GM12878 (cell line): ENCODE measurements around the gene AQP3. TPM values are rescaled to one million over a fixed set of nuclear protein-coding genes. Genes with fewer than 3 reads are reported as not detected.

Experiments
- ATAC-seq: fragments of 200-7000 bp; cut with Tn5 transposase; 3 replicates; pipeline ENCODE4 v1.9.1; 2020; ENCODE audit warnings: mild to moderate bottlenecking, moderate library complexity
- BruUV-seq: library from RNA; stranded (reverse); fragments of 400-500 nt; replicated peaks from 2 replicates; lab custom pipeline; 2021; lab: Mats Ljungman, UMichigan
- CTCF ChIA-PET: fragments of 300-600 bp; sonication (Branson Sonifier 250); formaldehyde crosslinking; extraction: SDS; loops from one replicate; lab custom pipeline; 2021; ENCODE audit warnings: inconsistent platforms; lab: Yijun Ruan, JAX
- POLR2A ChIA-PET: fragments of 350-600 bp; formaldehyde crosslinking; extraction: SDS; loops from one replicate; lab custom pipeline; 2021; ENCODE audit warnings: inconsistent platforms; lab: Charles Lee
- RAD21 ChIA-PET: fragments of 300-600 bp; sonication (Branson Sonifier 250); formaldehyde crosslinking; loops from one replicate; lab custom pipeline; 2023; ENCODE audit warnings: antibody characterized with exemption; ENCODE audit not compliant: unreplicated experiment; lab: Charles Lee
- SMC1A ChIA-PET: fragments of 300-600 bp; sonication (Branson Sonifier 250); formaldehyde crosslinking; loops from one replicate; lab custom pipeline; 2023; ENCODE audit not compliant: unreplicated experiment, uncharacterized antibody; lab: Charles Lee
- DNase-seq: peaks from one replicate; pipeline ENCODE4 v3.0.0-alpha.2; 2011; ENCODE audit warnings: low read depth, low spot score
- FAIRE-seq: peaks from 3 replicates; lab custom pipeline; 2011; peaks lifted over from hg19 to GRCh38; lab: Jason Lieb, UNC
- H2AFZ ChIP-seq: 2 replicates; pipeline ENCODE4 v1.6.0; 2011; ENCODE audit warnings: low read depth, low read length, control low read depth; ENCODE audit not compliant: control insufficient read depth
- H3K27ac ChIP-seq: 2 replicates; pipeline ENCODE4 v1.5.1; 2011; ENCODE audit warnings: control low read depth; ENCODE audit not compliant: control insufficient read depth, insufficient read depth
- H3K27me3 ChIP-seq, 2 experiments: replicated peaks in 1 of 2; 2 replicates each; pipeline versions ENCODE4 v1.6.0 to v1.6.1; 2011; ENCODE audit warnings: low read length in 1 of 2; ENCODE audit not compliant: control insufficient read depth in 2 of 2, insufficient read depth in 2 of 2
- H3K36me3 ChIP-seq, 2 experiments: 2 replicates each; pipeline ENCODE4 v1.5.1; 2011; ENCODE audit warnings: low read length in 1 of 2; ENCODE audit not compliant: control insufficient read depth in 2 of 2, insufficient read depth in 2 of 2
- H3K4me1 ChIP-seq: 2 replicates; pipeline ENCODE4 v1.6.1; 2011; ENCODE audit warnings: mild to moderate bottlenecking, low read length, moderate library complexity, mixed read lengths; ENCODE audit not compliant: control insufficient read depth, insufficient read depth
- H3K4me2 ChIP-seq: 2 replicates; pipeline ENCODE4 v1.6.0; 2011; ENCODE audit warnings: control low read depth; ENCODE audit not compliant: control insufficient read depth, insufficient read depth
- H3K4me3 ChIP-seq: fragments of 200-600 bp; sonication (generic); 2 replicates; pipeline ENCODE4 v1.5.1; 2016
- H3K79me2 ChIP-seq: 2 replicates; pipeline ENCODE4 v1.6.0; 2011; ENCODE audit warnings: low read length; ENCODE audit not compliant: control insufficient read depth, insufficient read depth
- H3K9ac ChIP-seq: 2 replicates; pipeline ENCODE4 v1.8.0; 2011; ENCODE audit warnings: low read length, control low read depth, mixed read lengths; ENCODE audit not compliant: control insufficient read depth, insufficient read depth
- H3K9me3 ChIP-seq: replicated peaks from 3 replicates; pipeline ENCODE4 v1.5.1; 2011; ENCODE audit warnings: mild to moderate bottlenecking, low read length; ENCODE audit not compliant: control insufficient read depth, insufficient read depth
- H4K20me1 ChIP-seq: 2 replicates; pipeline ENCODE4 v1.6.0; 2011; ENCODE audit not compliant: control insufficient read depth, insufficient read depth
- CEBPB ChIP-seq, 2 experiments: fragments of 150-350 bp in 1 of 2; IDR thresholded peaks; 2 replicates each; pipeline ENCODE4 v1.6.1; 2012 to 2014; ENCODE audit warnings: low read depth in 2 of 2, low read length in 2 of 2, borderline replicate concordance in 1 of 2, inconsistent platforms in 1 of 2
- CHD4 ChIP-seq: fragments of 200-600 bp; sonication (generic); IDR thresholded peaks from 2 replicates; pipeline ENCODE4 v1.6.1; 2016; ENCODE audit warnings: mild to moderate bottlenecking
- CREB1 ChIP-seq: IDR thresholded peaks from 2 replicates; pipeline ENCODE4 v1.6.1; 2012; ENCODE audit warnings: low read depth, mild to moderate bottlenecking, inconsistent platforms
- GABPA ChIP-seq: IDR thresholded peaks from 2 replicates; pipeline ENCODE4 v1.6.1; 2014; ENCODE audit warnings: antibody characterized with exemption, low read depth, mild to moderate bottlenecking, inconsistent platforms
- HDGF ChIP-seq: fragments of 450-650 bp; IDR thresholded peaks from 2 replicates; pipeline ENCODE4 v1.6.1; 2016; ENCODE audit warnings: antibody characterized with exemption
- KDM1A ChIP-seq: fragments of 200-600 bp; sonication (generic); IDR thresholded peaks from 2 replicates; pipeline ENCODE4 v1.6.1; 2016; ENCODE audit warnings: borderline replicate concordance
- RUNX3 ChIP-seq: IDR thresholded peaks from 2 replicates; pipeline ENCODE4 v1.6.1; 2012; ENCODE audit warnings: low read length, inconsistent platforms
- SMAD1 ChIP-seq: fragments of 450-650 bp; IDR thresholded peaks from 2 replicates; pipeline ENCODE4 v1.6.1; 2018; ENCODE audit warnings: mild to moderate bottlenecking, low read depth; ENCODE audit not compliant: partially characterized antibody
- TCF12 ChIP-seq: IDR thresholded peaks from 2 replicates; pipeline ENCODE4 v1.6.1; 2011; ENCODE audit warnings: low read depth, mild to moderate bottlenecking, low read length
- YY1 ChIP-seq: IDR thresholded peaks from 2 replicates; pipeline ENCODE4 v1.6.1; 2011; ENCODE audit warnings: low read depth, mild to moderate bottlenecking, low read length
- WGBS: methylation state at CpG from one replicate; pipeline ENCODE4 v1.1.6; 2016; ENCODE audit warnings: low lambda C conversion rate; ENCODE audit not compliant: insufficient replicate concordance, insufficient coverage; ENCODE audit errors: missing lambda C conversion rate; 5-methylcytosine and 5-hydroxymethylcytosine counted together
- in situ Hi-C: fragments of 300-500 bp; cut with MboI; formaldehyde crosslinking; loops from 9 replicates; pipeline ENCODE4 v1.14.3; 2018; ENCODE audit warnings: mixed read lengths
- intact Hi-C: fragments of 100-400 bp; cut with micrococcal nuclease; formaldehyde crosslinking; loops from one replicate; pipeline ENCODE4 v1.14.2; 2022; ENCODE audit not compliant: unreplicated experiment
- polyA plus RNA-seq, 11 experiments: library from polyadenylated mRNA; depleted of rRNA in 4 of 11; unstranded in 6 of 11; stranded (reverse) in 5 of 11; fragments of >200 nt; fragmentation: Nextera tagmentation in 4 of 11; fragmentation: Illumina TruSeq in 1 of 11; extraction: Ambion mirVana in 4 of 11; extraction: Trizol in 1 of 11; gene quantifications; 1 replicate in 1 of 11; 2 replicates in 10 of 11; pipeline versions ENCODE4 v1.2.1 to v1.2.3, GENCODE V29; 2011 to 2016; ENCODE audit warnings: inconsistent platforms in 2 of 11, missing spikeins in 2 of 11, low read depth in 1 of 11
- total RNA-seq, 4 experiments: library from RNA; depleted of rRNA in 3 of 4; stranded (reverse); fragments of >200 nt in 3 of 4; fragmentation: Illumina TruSeq in 1 of 4; extraction: Trizol in 1 of 4; gene quantifications; 2 replicates each; pipeline versions ENCODE4 v1.2.1 to v1.2.3, GENCODE V29; 2013 to 2021
- TF ChIP-seq, protein P1 (sequence below): IDR thresholded peaks from 2 replicates; pipeline ENCODE4 v1.6.1; 2012; ENCODE audit warnings: low read depth, low read length, improper control_type of control experiment
- TF ChIP-seq, protein P2 (sequence below): fragments of 450-650 bp; IDR thresholded peaks from 2 replicates; pipeline ENCODE4 v1.6.1; 2017; ENCODE audit warnings: mild to moderate bottlenecking, low read depth, inconsistent platforms; ENCODE audit not compliant: poor library complexity, severe bottlenecking
- TF ChIP-seq, protein P3 (sequence below): IDR thresholded peaks from 2 replicates; pipeline ENCODE4 v1.6.1; 2011; ENCODE audit warnings: low read depth, low read length, improper control_type of control experiment, borderline replicate concordance
- TF ChIP-seq, protein P4 (sequence below): fragments of 450-650 bp; IDR thresholded peaks from 2 replicates; pipeline ENCODE4 v1.6.1; 2016; ENCODE audit warnings: mild to moderate bottlenecking, moderate library complexity, borderline replicate concordance
- TF ChIP-seq, protein P5 (sequence below): IDR thresholded peaks from 2 replicates; pipeline ENCODE4 v1.6.1; 2011; ENCODE audit warnings: borderline replicate concordance, low read depth, mild to moderate bottlenecking, moderate library complexity, mixed read lengths, low read length; ENCODE audit not compliant: insufficient read depth; ENCODE audit errors: extremely low read length

AQP3 gene
- total and polyA plus RNA-seq, 10 of the 15 experiments (the other 5 are each of a cell fraction or from before 2014, with no cell fraction given), result 0.60 to 11.8 (median 4.5) TPM

DNA sequence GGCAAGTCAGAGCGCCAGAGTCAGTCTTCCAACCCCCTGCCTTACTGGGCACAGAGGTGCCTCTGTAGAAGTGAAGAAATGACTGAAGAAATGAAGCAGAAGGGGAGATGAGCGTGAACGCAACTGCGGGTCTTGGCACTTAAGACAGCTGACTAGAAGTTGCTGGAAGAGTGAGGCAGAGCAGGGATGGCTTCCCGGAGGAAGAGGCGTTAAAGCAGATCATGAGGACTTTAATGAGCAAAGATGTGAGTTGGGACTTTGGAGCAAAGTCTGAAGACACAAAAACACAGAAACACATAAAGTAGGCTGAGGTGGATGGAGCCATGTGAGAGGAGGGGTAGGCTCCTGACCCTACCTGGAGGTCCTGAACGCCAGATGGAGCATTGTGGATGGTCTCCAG lies 7.2 kb downstream of the AQP3 start:
- Histone ChIP-seq H3K36me3 (no peaks in the 10 kb centered on the region), H3K4me2 (no peak overlapping the region), H3K27ac (no peak overlapping the region), H3K27me3 (peaks cover 3 to 5% of the 10 kb centered on the region in 2 experiments), H2AFZ (no peak overlapping the region), H3K9me3 (no peaks in the 10 kb centered on the region), H4K20me1 (no peaks in the 10 kb centered on the region), H3K9ac (no peak overlapping the region), H3K4me3 (no peak overlapping the region), H3K79me2 (no peaks in the 10 kb centered on the region), H3K4me1 (no peaks in the 10 kb centered on the region; the same call in 1 of the 2 replicates)
- FAIRE-seq, result no peak
- WGBS, result 57% methylated on average over 7 of the region's 7 CpGs
- intact Hi-C loops, result no loop called here
- ChIA-PET POLR2A (interaction anchor here (0.6 kb wide), 1 partner anchor 11 kb away, joined by 8 read pairs; no protein-coding TSS in a partner anchor), SMC1A (no interaction called here), CTCF (interaction anchor here (0.8 to 1.4 kb wide), 3 partner anchors 13 to 26 kb away, joined by 4 to 6 read pairs (median 6); no protein-coding TSS in a partner anchor), RAD21 (no interaction called here)
- in situ Hi-C loops, result no loop called here
- no peak for ATAC-seq
- DNase-seq, result no peak
- no TSS peak for BruUV-seq
- TF ChIP-seq TCF12 (no peak), YY1 (no peak), GABPA (no peak), CHD4 (no peak), RUNX3 (no peak), KDM1A (no peak), CREB1 (no peak), CEBPB (IDR thresholded peaks at IDR 0.05; ENCODE audit: borderline replicate concordance in 1 of 2, low read depth in 2 of 2, low read length in 2 of 2) (no peak), HDGF (no peak), SMAD1 (no peak)
- TF ChIP-seq, protein P1, sequence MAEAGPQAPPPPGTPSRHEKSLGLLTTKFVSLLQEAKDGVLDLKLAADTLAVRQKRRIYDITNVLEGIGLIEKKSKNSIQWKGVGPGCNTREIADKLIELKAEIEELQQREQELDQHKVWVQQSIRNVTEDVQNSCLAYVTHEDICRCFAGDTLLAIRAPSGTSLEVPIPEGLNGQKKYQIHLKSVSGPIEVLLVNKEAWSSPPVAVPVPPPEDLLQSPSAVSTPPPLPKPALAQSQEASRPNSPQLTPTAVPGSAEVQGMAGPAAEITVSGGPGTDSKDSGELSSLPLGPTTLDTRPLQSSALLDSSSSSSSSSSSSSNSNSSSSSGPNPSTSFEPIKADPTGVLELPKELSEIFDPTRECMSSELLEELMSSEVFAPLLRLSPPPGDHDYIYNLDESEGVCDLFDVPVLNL, result no peak
- TF ChIP-seq, protein P2, sequence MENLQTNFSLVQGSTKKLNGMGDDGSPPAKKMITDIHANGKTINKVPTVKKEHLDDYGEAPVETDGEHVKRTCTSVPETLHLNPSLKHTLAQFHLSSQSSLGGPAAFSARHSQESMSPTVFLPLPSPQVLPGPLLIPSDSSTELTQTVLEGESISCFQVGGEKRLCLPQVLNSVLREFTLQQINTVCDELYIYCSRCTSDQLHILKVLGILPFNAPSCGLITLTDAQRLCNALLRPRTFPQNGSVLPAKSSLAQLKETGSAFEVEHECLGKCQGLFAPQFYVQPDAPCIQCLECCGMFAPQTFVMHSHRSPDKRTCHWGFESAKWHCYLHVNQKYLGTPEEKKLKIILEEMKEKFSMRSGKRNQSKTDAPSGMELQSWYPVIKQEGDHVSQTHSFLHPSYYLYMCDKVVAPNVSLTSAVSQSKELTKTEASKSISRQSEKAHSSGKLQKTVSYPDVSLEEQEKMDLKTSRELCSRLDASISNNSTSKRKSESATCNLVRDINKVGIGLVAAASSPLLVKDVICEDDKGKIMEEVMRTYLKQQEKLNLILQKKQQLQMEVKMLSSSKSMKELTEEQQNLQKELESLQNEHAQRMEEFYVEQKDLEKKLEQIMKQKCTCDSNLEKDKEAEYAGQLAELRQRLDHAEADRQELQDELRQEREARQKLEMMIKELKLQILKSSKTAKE, result no peak
- TF ChIP-seq, protein P3, sequence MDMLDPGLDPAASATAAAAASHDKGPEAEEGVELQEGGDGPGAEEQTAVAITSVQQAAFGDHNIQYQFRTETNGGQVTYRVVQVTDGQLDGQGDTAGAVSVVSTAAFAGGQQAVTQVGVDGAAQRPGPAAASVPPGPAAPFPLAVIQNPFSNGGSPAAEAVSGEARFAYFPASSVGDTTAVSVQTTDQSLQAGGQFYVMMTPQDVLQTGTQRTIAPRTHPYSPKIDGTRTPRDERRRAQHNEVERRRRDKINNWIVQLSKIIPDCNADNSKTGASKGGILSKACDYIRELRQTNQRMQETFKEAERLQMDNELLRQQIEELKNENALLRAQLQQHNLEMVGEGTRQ, result no peak
- TF ChIP-seq, protein P4, sequence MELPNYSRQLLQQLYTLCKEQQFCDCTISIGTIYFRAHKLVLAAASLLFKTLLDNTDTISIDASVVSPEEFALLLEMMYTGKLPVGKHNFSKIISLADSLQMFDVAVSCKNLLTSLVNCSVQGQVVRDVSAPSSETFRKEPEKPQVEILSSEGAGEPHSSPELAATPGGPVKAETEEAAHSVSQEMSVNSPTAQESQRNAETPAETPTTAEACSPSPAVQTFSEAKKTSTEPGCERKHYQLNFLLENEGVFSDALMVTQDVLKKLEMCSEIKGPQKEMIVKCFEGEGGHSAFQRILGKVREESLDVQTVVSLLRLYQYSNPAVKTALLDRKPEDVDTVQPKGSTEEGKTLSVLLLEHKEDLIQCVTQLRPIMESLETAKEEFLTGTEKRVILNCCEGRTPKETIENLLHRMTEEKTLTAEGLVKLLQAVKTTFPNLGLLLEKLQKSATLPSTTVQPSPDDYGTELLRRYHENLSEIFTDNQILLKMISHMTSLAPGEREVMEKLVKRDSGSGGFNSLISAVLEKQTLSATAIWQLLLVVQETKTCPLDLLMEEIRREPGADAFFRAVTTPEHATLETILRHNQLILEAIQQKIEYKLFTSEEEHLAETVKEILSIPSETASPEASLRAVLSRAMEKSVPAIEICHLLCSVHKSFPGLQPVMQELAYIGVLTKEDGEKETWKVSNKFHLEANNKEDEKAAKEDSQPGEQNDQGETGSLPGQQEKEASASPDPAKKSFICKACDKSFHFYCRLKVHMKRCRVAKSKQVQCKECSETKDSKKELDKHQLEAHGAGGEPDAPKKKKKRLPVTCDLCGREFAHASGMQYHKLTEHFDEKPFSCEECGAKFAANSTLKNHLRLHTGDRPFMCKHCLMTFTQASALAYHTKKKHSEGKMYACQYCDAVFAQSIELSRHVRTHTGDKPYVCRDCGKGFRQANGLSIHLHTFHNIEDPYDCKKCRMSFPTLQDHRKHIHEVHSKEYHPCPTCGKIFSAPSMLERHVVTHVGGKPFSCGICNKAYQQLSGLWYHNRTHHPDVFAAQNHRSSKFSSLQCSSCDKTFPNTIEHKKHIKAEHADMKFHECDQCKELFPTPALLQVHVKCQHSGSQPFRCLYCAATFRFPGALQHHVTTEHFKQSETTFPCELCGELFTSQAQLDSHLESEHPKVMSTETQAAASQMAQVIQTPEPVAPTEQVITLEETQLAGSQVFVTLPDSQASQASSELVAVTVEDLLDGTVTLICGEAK, result no peak
- TF ChIP-seq, protein P5, sequence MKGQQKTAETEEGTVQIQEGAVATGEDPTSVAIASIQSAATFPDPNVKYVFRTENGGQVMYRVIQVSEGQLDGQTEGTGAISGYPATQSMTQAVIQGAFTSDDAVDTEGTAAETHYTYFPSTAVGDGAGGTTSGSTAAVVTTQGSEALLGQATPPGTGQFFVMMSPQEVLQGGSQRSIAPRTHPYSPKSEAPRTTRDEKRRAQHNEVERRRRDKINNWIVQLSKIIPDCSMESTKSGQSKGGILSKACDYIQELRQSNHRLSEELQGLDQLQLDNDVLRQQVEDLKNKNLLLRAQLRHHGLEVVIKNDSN, result no peak
